ACC112 (cell line): ENCODE measurements around the gene C4A.

Experiments
- H2AFZ ChIP-seq: fragments of 200-600 bp; sonication (generic); one replicate; pipeline ENCODE4 v1.6.0; 2017; ENCODE audit warnings: antibody characterized with exemption, low read length; ENCODE audit not compliant: unreplicated experiment
- H3K27ac ChIP-seq: fragments of 200-600 bp; sonication (generic); 2 replicates; pipeline ENCODE4 v1.5.1; 2014; ENCODE audit warnings: low read depth, mild to moderate bottlenecking, antibody characterized with exemption, low read length, moderate library complexity
- H3K27me3 ChIP-seq: fragments of 200-600 bp; sonication (generic); 2 replicates; pipeline ENCODE4 v1.6.1; 2014; ENCODE audit warnings: mild to moderate bottlenecking, antibody characterized with exemption, low read length, moderate library complexity, mixed read lengths; ENCODE audit not compliant: insufficient read depth
- H3K36me3 ChIP-seq: fragments of 200-600 bp; sonication (generic); 2 replicates; pipeline ENCODE4 v1.6.1; 2016; ENCODE audit warnings: mild to moderate bottlenecking, antibody characterized with exemption, low read length, moderate library complexity, mixed read lengths; ENCODE audit not compliant: insufficient read depth
- H3K4me1 ChIP-seq: fragments of 200-600 bp; sonication (generic); one replicate; pipeline ENCODE4 v1.6.1; 2016; ENCODE audit warnings: low read length, mixed read lengths; ENCODE audit not compliant: insufficient read depth, unreplicated experiment, control insufficient read depth
- H3K4me3 ChIP-seq: fragments of 200-600 bp; sonication (generic); 2 replicates; pipeline ENCODE4 v1.5.1; 2014; ENCODE audit warnings: mild to moderate bottlenecking, low read depth, low read length
- H3K79me2 ChIP-seq: fragments of 200-600 bp; sonication (generic); one replicate; pipeline ENCODE4 v1.6.0; 2016; ENCODE audit warnings: low read length; ENCODE audit not compliant: control insufficient read depth, unreplicated experiment, insufficient read depth

The C4A gene

GRCh38 chr6:31961616-31962015, 20.2 kb upstream of the C4A start:
- Histone ChIP-seq H3K4me3 (no peak overlapping the region), H3K36me3 (peaks cover 8% of the 10 kb centered on the region), H3K27me3 (no peaks in the 10 kb centered on the region)

GRCh38 chr6:31963921-31964320, 17.9 kb upstream of the C4A start:
- no peaks in the 10 kb centered on the region for H3K27me3 ChIP-seq
- H3K36me3 ChIP-seq = no peaks in the 10 kb centered on the region; the same call in 1 of the 2 replicates
- no peak overlapping the region for H3K27ac ChIP-seq
- no peak overlapping the region for H2AFZ ChIP-seq
- H3K79me2 ChIP-seq = peaks cover 12% of the 10 kb centered on the region
- peaks cover 11% of the 10 kb centered on the region for H3K4me1 ChIP-seq
- no peak overlapping the region for H3K4me3 ChIP-seq

More at GRCh38 chr6:31961616-31962015, 20.2 kb upstream of the C4A start:
- Histone ChIP-seq H3K79me2 (peaks cover 31% of the 10 kb centered on the region), H3K27ac (no peak overlapping the region), H3K4me1 (peaks cover 22% of the 10 kb centered on the region), H2AFZ (no peak overlapping the region)

GRCh38 chr6:31965700-31966099, 16.2 kb upstream of the C4A start:
- Histone ChIP-seq H2AFZ (no peak overlapping the region), H3K27ac (no peak overlapping the region), H3K4me3 (no peak overlapping the region), H3K27me3 (no peaks in the 10 kb centered on the region), H3K4me1 (peaks cover 12% of the 10 kb centered on the region), H3K79me2 (peaks cover 4% of the 10 kb centered on the region), H3K36me3 (no peaks in the 10 kb centered on the region)

- Histone ChIP-seq H3K4me3 (no peak overlapping the region), H2AFZ (no peak overlapping the region), H3K27me3 (no peaks in the 10 kb centered on the region), H3K79me2 (peaks cover 12% of the 10 kb centered on the region), H3K4me1 (peaks cover 16% of the 10 kb centered on the region), H3K27ac (no peak overlapping the region), H3K36me3 (no peaks in the 10 kb centered on the region)
Measured at GRCh38 chr6:31966506-31966905, 15.4 kb upstream of the C4A start.

- Histone ChIP-seq H3K27me3 (no peaks in the 10 kb centered on the region), H3K27ac (no peak overlapping the region), H3K36me3 (no peaks in the 10 kb centered on the region), H3K4me1 (peaks cover 16% of the 10 kb centered on the region), H3K79me2 (peaks cover 14% of the 10 kb centered on the region), H3K4me3 (no peak overlapping the region), H2AFZ (no peak overlapping the region)
Measured at GRCh38 chr6:31966997-31967925, 14.6 kb upstream of the C4A start.

- peaks cover 16% of the 10 kb centered on the region for H3K4me1 ChIP-seq
- H3K79me2 ChIP-seq = peaks cover 18% of the 10 kb centered on the region
- no peak overlapping the region for H3K27ac ChIP-seq
Measured at GRCh38 chr6:31967926-31968320, 13.9 kb upstream of the C4A start.

GRCh38 chr6:31968326-31968725, 13.5 kb upstream of the C4A start:
- Histone ChIP-seq H3K4me3 (no peak overlapping the region), H3K27me3 (no peaks in the 10 kb centered on the region), H3K4me1 (peaks cover 20% of the 10 kb centered on the region), H3K79me2 (peaks cover 22% of the 10 kb centered on the region), H3K36me3 (no peaks in the 10 kb centered on the region), H2AFZ (no peak overlapping the region), H3K27ac (no peak overlapping the region)

More at GRCh38 chr6:31967926-31968320, 13.9 kb upstream of the C4A start:
- Histone ChIP-seq H3K27me3 (no peaks in the 10 kb centered on the region), H3K36me3 (no peaks in the 10 kb centered on the region), H2AFZ (no peak overlapping the region), H3K4me3 (no peak overlapping the region)

GRCh38 chr6:31968791-31969711, 12.8 kb upstream of the C4A start:
- no peak overlapping the region for H2AFZ ChIP-seq
- no peaks in the 10 kb centered on the region for H3K27me3 ChIP-seq
- peak overlapping the region; percentile 24 for H3K27ac ChIP-seq
- no peaks in the 10 kb centered on the region for H3K36me3 ChIP-seq
- peaks cover 27% of the 10 kb centered on the region for H3K79me2 ChIP-seq
- H3K4me1 ChIP-seq = peaks cover 27% of the 10 kb centered on the region
- H3K4me3 ChIP-seq = peak overlapping the region; percentile 89; the same call in 1 of the 2 replicates

GRCh38 chr6:31969712-31970603, 11.9 kb upstream of the C4A start:
- Histone ChIP-seq H3K79me2 (peaks cover 27% of the 10 kb centered on the region), H2AFZ (no peak overlapping the region), H3K36me3 (no peaks in the 10 kb centered on the region), H3K27me3 (no peaks in the 10 kb centered on the region), H3K27ac (peak overlapping the region; percentile 90), H3K4me1 (peaks cover 27% of the 10 kb centered on the region), H3K4me3 (peak overlapping the region; percentile 89)
